HEK293T (cell line): Measurements from ENCODE around the gene PLCH2.

ENCODE experiments used
- BHLHE40 ChIP-seq: fragments of 450-650 bp; IDR thresholded peaks from 2 replicates; pipeline ENCODE4 v1.6.1; 2016; ENCODE audit warnings: mild to moderate bottlenecking, moderate library complexity, borderline replicate concordance
- ELF4 ChIP-seq: fragments of 450-650 bp; IDR thresholded peaks from 2 replicates; pipeline ENCODE4 v1.6.1; 2017; ENCODE audit warnings: antibody characterized with exemption
- NFRKB ChIP-seq: fragments of 450-650 bp; IDR thresholded peaks from 2 replicates; pipeline ENCODE4 v1.6.1; 2016; ENCODE audit warnings: mild to moderate bottlenecking, moderate library complexity
- SUZ12 ChIP-seq: fragments of 450-650 bp; IDR thresholded peaks from 2 replicates; pipeline ENCODE4 v1.6.1; 2016; ENCODE audit warnings: mild to moderate bottlenecking
- ZNF384 ChIP-seq: fragments of 450-650 bp; IDR thresholded peaks from 2 replicates; pipeline ENCODE4 v1.6.1; 2016

GRCh38 chr1:2532485-2533160 is 56.5 kb downstream of the PLCH2 start:
- TF ChIP-seq ELF4 (no peak), ZNF384 (no peak), SUZ12 (no peak), NFRKB (no peak), BHLHE40 (no peak)
